NCI-H1417 treated with DMSO at 0.1 percent for 48 hours (cell line): Measurements from ENCODE around the gene DSC2.
"Not testable (repeated sequence)": the region's sequence is repeated elsewhere in the genome, so short reads cannot be mapped to it uniquely, and the experiment has no call there.

Experiments
- DNase-seq: peaks from one replicate; lab custom pipeline; 2025; lab: John Stamatoyannopoulos, UW

The DSC2 gene

GRCh38 chr18:31043709-31044108, 58.5 kb downstream of the DSC2 start:
- DNase-seq = no peak

GRCh38 chr18:31042406-31043181, 59.6 kb downstream of the DSC2 start, which contains the start of gene DSC3:
Gene DSC3 (minus strand): TSS chr18:31042742. CDS start chr18:31042660, 82 bp downstream.
- DNase-seq = no peak

- no peak for DNase-seq
Measured at GRCh38 chr18:31042084-31042405, 60.2 kb downstream of the DSC2 start.

GRCh38 chr18:31041271-31042083, 60.7 kb downstream of the DSC2 start:
- no peak for DNase-seq

- no peak for DNase-seq
Measured at GRCh38 chr18:31040686-31041270, 61.4 kb downstream of the DSC2 start.

GRCh38 chr18:31039426-31039825, 62.8 kb downstream of the DSC2 start:
- DNase-seq = no peak

- not testable (repeated sequence) for DNase-seq
Measured at GRCh38 chr18:31037686-31038085, 64.5 kb downstream of the DSC2 start.

- no peak for DNase-seq
Measured at GRCh38 chr18:31034541-31034940, 67.7 kb downstream of the DSC2 start.

- DNase-seq = no peak
Measured at GRCh38 chr18:31030574-31031278, 71.5 kb downstream of the DSC2 start.

GRCh38 chr18:31015715-31016434, 86.3 kb downstream of the DSC2 start:
- no peak for DNase-seq

- DNase-seq = not testable (repeated sequence)
Measured at GRCh38 chr18:31011455-31011854, 90.8 kb downstream of the DSC2 start.

- DNase-seq = no peak
Measured at GRCh38 chr18:31010601-31011000, 91.6 kb downstream of the DSC2 start.
